ENCODE results near the gene SLC25A2. TPM values are rescaled to one million over a fixed set of nuclear protein-coding genes. Genes with fewer than 3 reads are reported as not detected.

The SLC25A2 gene
- total RNA-seq, 2 experiments from 2014 or later: not detected

GRCh38 chr5:141272906-141273305 is 30.9 kb downstream of the SLC25A2 start:
- Mint-ChIP-seq H3K27me3 (ENCODE audit: low read depth) (no peaks in the 10 kb centered on the region), H3K4me1 (ENCODE audit: low read depth) (no peaks in the 10 kb centered on the region), H3K36me3 (ENCODE audit: low read depth) (peaks cover 20% of the 10 kb centered on the region), H3K9me3 (peaks cover 58% of the 10 kb centered on the region), H3K27ac (no peak overlapping the region), H3K4me3 (no peak overlapping the region)
- CTCF ChIA-PET: no interaction called here
- DNase-seq: no peak
- intact Hi-C loops (cut with micrococcal nuclease): no loop called here

DNA sequence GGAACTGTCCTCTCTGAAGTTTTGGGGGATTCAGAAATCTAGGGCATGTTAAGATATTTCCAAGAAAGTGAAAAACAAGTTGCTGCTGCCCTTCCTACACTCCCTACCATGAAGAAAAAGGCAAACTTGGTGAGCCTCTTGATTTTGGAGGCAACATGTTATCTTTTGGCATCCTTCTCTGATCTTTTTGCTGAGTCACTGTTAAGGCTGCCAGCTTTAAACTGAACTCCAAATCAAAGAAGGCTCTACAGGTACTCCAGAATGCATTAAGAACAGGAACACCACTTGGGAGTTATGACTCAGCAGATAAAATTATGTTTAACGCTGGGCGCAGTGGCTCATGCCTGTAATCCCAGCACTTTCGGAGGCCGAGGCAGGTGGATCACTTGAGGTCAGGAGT is 34.7 kb downstream of the SLC25A2 start:
- Mint-ChIP-seq H3K4me3 (no peak overlapping the region), H3K27ac (no peak overlapping the region), H3K4me1 (ENCODE audit: low read depth) (no peaks in the 10 kb centered on the region), H3K36me3 (ENCODE audit: low read depth) (peaks cover 31% of the 10 kb centered on the region), H3K9me3 (peaks cover 64% of the 10 kb centered on the region), H3K27me3 (ENCODE audit: low read depth) (no peaks in the 10 kb centered on the region)
- CTCF ChIA-PET: no interaction called here
- intact Hi-C loops (cut with micrococcal nuclease): no loop called here
- no peak for DNase-seq

- DNase-seq: no peak
- H3K9me3 Mint-ChIP-seq: peaks cover 74% of the 10 kb centered on the region
- H3K27me3 Mint-ChIP-seq (ENCODE audit: low read depth): no peaks in the 10 kb centered on the region
- H3K27ac Mint-ChIP-seq: no peak overlapping the region
- no peak overlapping the region for H3K4me3 Mint-ChIP-seq
- H3K4me1 Mint-ChIP-seq (ENCODE audit: low read depth): no peaks in the 10 kb centered on the region
- H3K36me3 Mint-ChIP-seq (ENCODE audit: low read depth): peaks cover 37% of the 10 kb centered on the region
- CTCF ChIA-PET: no interaction called here
- intact Hi-C loops (cut with micrococcal nuclease): no loop called here
Measured at GRCh38 chr5:141261238-141261546, 42.7 kb downstream of the SLC25A2 start.

DNA sequence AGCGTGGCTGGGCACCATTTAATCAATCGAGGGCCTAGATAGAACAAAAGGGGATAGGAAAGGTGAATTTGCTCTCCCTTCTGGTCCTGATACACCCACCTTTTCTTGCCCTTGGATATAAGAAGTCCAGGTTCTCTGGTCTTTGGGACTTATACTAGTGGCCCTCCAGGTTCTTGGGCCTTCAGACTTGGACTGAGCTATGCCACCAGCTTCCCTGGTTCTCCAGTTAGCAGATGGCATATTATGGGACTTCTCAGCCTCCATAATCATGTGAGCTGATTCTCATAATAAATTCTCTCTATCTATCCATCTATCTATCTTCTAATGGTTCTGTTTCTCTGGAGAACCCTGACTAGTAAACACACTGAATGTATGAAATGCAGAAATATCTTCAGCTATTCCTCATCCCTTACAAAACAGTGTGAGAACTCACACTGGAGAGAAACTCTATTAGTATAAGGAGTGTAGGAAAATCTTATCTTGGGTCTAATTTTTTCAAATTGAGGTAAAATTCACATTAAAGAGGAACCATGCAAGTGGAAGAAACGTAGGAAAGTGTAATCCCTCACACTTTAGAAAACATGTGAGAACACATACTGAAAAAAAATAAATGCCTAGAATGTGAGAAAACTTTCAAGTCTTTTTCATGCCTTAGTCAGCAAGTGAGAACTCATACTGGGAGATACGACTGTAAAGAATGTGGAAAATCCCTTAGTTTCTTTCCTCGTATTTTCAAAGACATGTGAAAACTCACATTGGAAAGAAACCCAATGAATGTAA is 43.2 kb downstream of the SLC25A2 start:
- Mint-ChIP-seq H3K4me3 (no peak overlapping the region), H3K27ac (no peak overlapping the region), H3K27me3 (ENCODE audit: low read depth) (no peaks in the 10 kb centered on the region), H3K9me3 (peaks cover 70% of the 10 kb centered on the region), H3K4me1 (ENCODE audit: low read depth) (no peaks in the 10 kb centered on the region), H3K36me3 (ENCODE audit: low read depth) (peaks cover 33% of the 10 kb centered on the region)
- intact Hi-C loops (cut with micrococcal nuclease): no loop called here
- CTCF ChIA-PET: no interaction called here
- DNase-seq: no peak

GRCh38 chr5:141258948-141259347 is 44.9 kb downstream of the SLC25A2 start:
- Mint-ChIP-seq H3K27me3 (ENCODE audit: low read depth) (no peaks in the 10 kb centered on the region), H3K9me3 (peaks cover 72% of the 10 kb centered on the region), H3K36me3 (ENCODE audit: low read depth) (peaks cover 35% of the 10 kb centered on the region), H3K27ac (no peak overlapping the region), H3K4me3 (no peak overlapping the region), H3K4me1 (ENCODE audit: low read depth) (no peaks in the 10 kb centered on the region)
- CTCF ChIA-PET: no interaction called here
- no peak for DNase-seq
- intact Hi-C loops (cut with micrococcal nuclease): no loop called here

- Mint-ChIP-seq H3K27ac (no peak overlapping the region), H3K9me3 (peaks cover 68% of the 10 kb centered on the region), H3K4me1 (ENCODE audit: low read depth) (no peaks in the 10 kb centered on the region), H3K27me3 (ENCODE audit: low read depth) (no peaks in the 10 kb centered on the region), H3K36me3 (ENCODE audit: low read depth) (peaks cover 34% of the 10 kb centered on the region), H3K4me3 (no peak overlapping the region)
- intact Hi-C loops (cut with micrococcal nuclease): no loop called here
- CTCF ChIA-PET: no interaction called here
- DNase-seq: no peak
Measured at GRCh38 chr5:141258464-141258863, 45.4 kb downstream of the SLC25A2 start.

Other genes starting within 250 kb of the SLC25A2 start
- gene PCDHB2, start 209.4 kb downstream of the SLC25A2 start, total RNA-seq: not detected
- not detected for gene PCDHB3, start 203.6 kb downstream of the SLC25A2 start, total RNA-seq
- not detected for gene PCDHB4, start 182.2 kb downstream of the SLC25A2 start, total RNA-seq
- not detected for gene PCDHB5, start 168.8 kb downstream of the SLC25A2 start, total RNA-seq
- not detected for gene PCDHB6, start 154.0 kb downstream of the SLC25A2 start, total RNA-seq
- gene PCDHB7, start 131.4 kb downstream of the SLC25A2 start, total RNA-seq: not detected
- not detected for gene PCDHB8, start 126.3 kb downstream of the SLC25A2 start, total RNA-seq
- gene PCDHB16, start 121.7 kb downstream of the SLC25A2 start, total RNA-seq: not detected
- not detected for gene PCDHB9, start 116.9 kb downstream of the SLC25A2 start, total RNA-seq
- gene PCDHB10, start 111.7 kb downstream of the SLC25A2 start, total RNA-seq: not detected
- not detected for gene PCDHB11, start 104.4 kb downstream of the SLC25A2 start, total RNA-seq
- gene PCDHB12, start 95.3 kb downstream of the SLC25A2 start, total RNA-seq: not detected
- gene PCDHB13, start 90.1 kb downstream of the SLC25A2 start, total RNA-seq: not detected
- gene PCDHB14, start 80.7 kb downstream of the SLC25A2 start, total RNA-seq: not detected
- gene PCDHB15, start 58.7 kb downstream of the SLC25A2 start, total RNA-seq: not detected
- gene TAF7, start 16.7 kb upstream of the SLC25A2 start, total RNA-seq: 10 to 100 TPM; 57.0 to 57.9 TPM
- gene PCDHGA1, start 26.5 kb upstream of the SLC25A2 start, total RNA-seq: not detected
- gene PCDHGA2, start 34.7 kb upstream of the SLC25A2 start, total RNA-seq: not detected
- not detected for gene PCDHGA3, start 39.8 kb upstream of the SLC25A2 start, total RNA-seq
- gene PCDHGB1, start 46.0 kb upstream of the SLC25A2 start, total RNA-seq: not detected
- not detected for gene PCDHGA4, start 51.0 kb upstream of the SLC25A2 start, total RNA-seq
- gene PCDHGB2, start 55.9 kb upstream of the SLC25A2 start, total RNA-seq: not detected
- under 1 TPM in 1 of 2 experiments, not detected in 1; 0.05 TPM for gene PCDHGA5, start 60.1 kb upstream of the SLC25A2 start, total RNA-seq
- under 1 TPM in 1 of 2 experiments, not detected in 1; 0.07 TPM for gene PCDHGB3, start 66.2 kb upstream of the SLC25A2 start, total RNA-seq
- gene PCDHGA6, start 69.8 kb upstream of the SLC25A2 start, total RNA-seq: under 1 TPM; 0.05 to 0.07 TPM
- not detected for gene PCDHGA7, start 78.7 kb upstream of the SLC25A2 start, total RNA-seq
- gene PCDHGB4, start 83.6 kb upstream of the SLC25A2 start, total RNA-seq: not detected
- gene PCDHGA8, start 88.6 kb upstream of the SLC25A2 start, total RNA-seq: not detected
- gene PCDHGB5, start 93.9 kb upstream of the SLC25A2 start, total RNA-seq: under 1 TPM in 1 of 2 experiments, not detected in 1; 0.12 TPM
- gene PCDHGA9, start 98.7 kb upstream of the SLC25A2 start, total RNA-seq: under 1 TPM in 1 of 2 experiments, not detected in 1; 0.07 TPM
- gene PCDHGB6, start 104.0 kb upstream of the SLC25A2 start, total RNA-seq: under 1 TPM in 1 of 2 experiments, not detected in 1; 0.05 TPM
- gene PCDHGA10, start 108.9 kb upstream of the SLC25A2 start, total RNA-seq: under 1 TPM in 1 of 2 experiments, not detected in 1; 0.05 TPM
- gene PCDHGB7, start 113.6 kb upstream of the SLC25A2 start, total RNA-seq: not detected
- gene PCDHGA11, start 117.0 kb upstream of the SLC25A2 start, total RNA-seq: under 1 TPM; 0.10 to 0.17 TPM
- not detected for gene PCDHGA12, start 126.5 kb upstream of the SLC25A2 start, total RNA-seq
- under 1 TPM; 0.12 to 0.17 TPM for gene PCDHGC3, start 171.9 kb upstream of the SLC25A2 start, total RNA-seq
- gene PCDHGC4, start 181.0 kb upstream of the SLC25A2 start, total RNA-seq: not detected
- not detected for gene PCDHGC5, start 185.0 kb upstream of the SLC25A2 start, total RNA-seq